Astrocyte (in vitro differentiated cells and primary cell): ENCODE data around the gene NUCKS1.

ENCODE experiments used
- EZH2 ChIP-seq: IDR thresholded peaks from 2 replicates; pipeline ENCODE4 v1.6.1; 2012; ENCODE audit warnings: mild to moderate bottlenecking, low read length, inconsistent platforms; ENCODE audit not compliant: insufficient read depth
- TF ChIP-seq, protein P1 (sequence below): IDR thresholded peaks from 2 replicates; pipeline ENCODE4 v1.5.1; 2011; ENCODE audit warnings: low read depth, mild to moderate bottlenecking, inconsistent platforms, low read length, moderate library complexity; ENCODE audit not compliant: insufficient read depth

DNA sequence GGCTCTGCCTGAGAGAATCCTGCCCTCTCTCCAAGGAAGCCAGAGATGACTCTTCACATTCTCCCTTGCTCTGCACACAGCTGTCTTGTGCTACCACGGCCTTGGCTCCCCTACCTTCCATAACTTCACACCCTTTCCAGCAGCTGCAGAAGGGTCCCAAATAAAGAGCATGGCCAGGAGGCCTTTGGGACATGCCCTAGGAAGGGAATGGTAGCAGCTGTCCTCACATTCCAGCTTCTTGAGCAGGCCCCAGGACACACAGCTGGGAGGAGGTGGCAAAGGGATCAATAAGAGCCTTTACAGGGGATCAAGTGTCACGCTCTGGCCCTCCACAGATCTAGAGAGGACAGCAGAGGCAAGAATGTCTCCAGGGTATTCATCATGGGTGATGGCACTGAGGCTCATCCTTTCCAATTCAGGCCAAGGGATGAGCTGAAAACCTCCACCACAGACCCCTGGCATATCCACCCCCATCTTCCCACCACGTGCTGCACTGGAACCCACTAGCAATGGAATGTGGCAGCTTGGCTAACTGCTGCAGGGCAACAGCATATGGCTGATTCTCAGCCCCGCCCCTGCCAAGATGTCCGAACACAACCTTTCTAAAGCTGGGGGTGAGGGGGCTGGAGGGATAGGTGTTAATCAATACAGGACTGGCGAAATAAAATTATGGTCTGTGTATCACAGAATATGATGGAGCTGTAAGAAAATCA, 43.1 kb upstream of the NUCKS1 start:
- TF ChIP-seq, protein P1, sequence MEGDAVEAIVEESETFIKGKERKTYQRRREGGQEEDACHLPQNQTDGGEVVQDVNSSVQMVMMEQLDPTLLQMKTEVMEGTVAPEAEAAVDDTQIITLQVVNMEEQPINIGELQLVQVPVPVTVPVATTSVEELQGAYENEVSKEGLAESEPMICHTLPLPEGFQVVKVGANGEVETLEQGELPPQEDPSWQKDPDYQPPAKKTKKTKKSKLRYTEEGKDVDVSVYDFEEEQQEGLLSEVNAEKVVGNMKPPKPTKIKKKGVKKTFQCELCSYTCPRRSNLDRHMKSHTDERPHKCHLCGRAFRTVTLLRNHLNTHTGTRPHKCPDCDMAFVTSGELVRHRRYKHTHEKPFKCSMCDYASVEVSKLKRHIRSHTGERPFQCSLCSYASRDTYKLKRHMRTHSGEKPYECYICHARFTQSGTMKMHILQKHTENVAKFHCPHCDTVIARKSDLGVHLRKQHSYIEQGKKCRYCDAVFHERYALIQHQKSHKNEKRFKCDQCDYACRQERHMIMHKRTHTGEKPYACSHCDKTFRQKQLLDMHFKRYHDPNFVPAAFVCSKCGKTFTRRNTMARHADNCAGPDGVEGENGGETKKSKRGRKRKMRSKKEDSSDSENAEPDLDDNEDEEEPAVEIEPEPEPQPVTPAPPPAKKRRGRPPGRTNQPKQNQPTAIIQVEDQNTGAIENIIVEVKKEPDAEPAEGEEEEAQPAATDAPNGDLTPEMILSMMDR, result no peak
- TF ChIP-seq EZH2, result no peak
